Fibroblast of pulmonary artery (primary cell): ENCODE measurements around the gene ERAS.

ENCODE experiments used
- DNase-seq: peaks from one replicate; pipeline ENCODE4 v3.0.0-alpha.2; 2010; ENCODE audit warnings: low read depth
- H3K4me3 ChIP-seq: replicated peaks from 2 replicates; pipeline ENCODE4 v1.5.1; 2011; ENCODE audit warnings: low read depth, mild to moderate bottlenecking, control low read depth, low read length, moderate library complexity
- CTCF ChIP-seq: IDR thresholded peaks from 2 replicates; pipeline ENCODE4 v1.5.1; 2011; ENCODE audit warnings: mild to moderate bottlenecking, control low read depth, low read length, inconsistent platforms; ENCODE audit errors: missing control alignments

The ERAS gene

GRCh38 chrX:48823053-48823452, 3.3 kb upstream of the ERAS start:
- H3K4me3 ChIP-seq: no peak overlapping the region
- no peak for DNase-seq
- no peak for TF ChIP-seq CTCF

- H3K4me3 ChIP-seq: no peak overlapping the region
- no peak for TF ChIP-seq CTCF
- DNase-seq: no peak
These were observed 2.2 kb upstream of the ERAS start for GRCh38 chrX:48824066-48824465.

GRCh38 chrX:48826876-48827653, 752 bp downstream of the ERAS start:
- no peak for DNase-seq
- TF ChIP-seq CTCF: no peak
- H3K4me3 ChIP-seq: no peak overlapping the region

- no peak for TF ChIP-seq CTCF
- no peak for DNase-seq
- H3K4me3 ChIP-seq: no peak overlapping the region
These were observed 1.3 kb downstream of the ERAS start for GRCh38 chrX:48827654-48827968.

- no peak for DNase-seq
- no peak for TF ChIP-seq CTCF
- H3K4me3 ChIP-seq: no peak overlapping the region
These were observed 2.9 kb downstream of the ERAS start for GRCh38 chrX:48829016-48829735.

GRCh38 chrX:48831136-48831908, 5.0 kb downstream of the ERAS start:
- H3K4me3 ChIP-seq: no peak overlapping the region

More at GRCh38 chrX:48831136-48831908, 5.0 kb downstream of the ERAS start:
- DNase-seq: no peak
- TF ChIP-seq CTCF: no peak
